Panc1 (cell line): ENCODE results near the gene EIF2B1.

Experiments
- CTCF ChIP-seq: fragments of 450-650 bp; IDR thresholded peaks from 2 replicates; pipeline ENCODE4 v1.5.1; 2017; ENCODE audit warnings: mild to moderate bottlenecking
- POLR2AphosphoS5 ChIP-seq: IDR thresholded peaks from 2 replicates; pipeline ENCODE4 v1.6.1; 2012; ENCODE audit warnings: mild to moderate bottlenecking, low read depth, low read length, moderate library complexity
- SIN3A ChIP-seq: IDR thresholded peaks from 2 replicates; pipeline ENCODE4 v1.6.1; 2012; ENCODE audit warnings: low read depth, mild to moderate bottlenecking, low read length, moderate library complexity, borderline replicate concordance; ENCODE audit not compliant: insufficient read depth
- TCF7L2 ChIP-seq: IDR thresholded peaks from 2 replicates; pipeline ENCODE4 v1.6.1; 2011; ENCODE audit warnings: mild to moderate bottlenecking, low read depth, low read length, inconsistent platforms
- TF ChIP-seq, protein P1 (sequence below), 2 experiments: IDR thresholded peaks; 2 replicates each; pipeline ENCODE4 v1.6.1; 2011 to 2012; ENCODE audit warnings: low read depth in 2 of 2, control low read depth in 1 of 2, low read length in 1 of 2, mild to moderate bottlenecking in 1 of 2, moderate library complexity in 1 of 2; ENCODE audit not compliant: insufficient read depth in 1 of 2

- TF ChIP-seq POLR2AphosphoS5: no peak
- TF ChIP-seq CTCF: no peak
- TF ChIP-seq, protein P1, sequence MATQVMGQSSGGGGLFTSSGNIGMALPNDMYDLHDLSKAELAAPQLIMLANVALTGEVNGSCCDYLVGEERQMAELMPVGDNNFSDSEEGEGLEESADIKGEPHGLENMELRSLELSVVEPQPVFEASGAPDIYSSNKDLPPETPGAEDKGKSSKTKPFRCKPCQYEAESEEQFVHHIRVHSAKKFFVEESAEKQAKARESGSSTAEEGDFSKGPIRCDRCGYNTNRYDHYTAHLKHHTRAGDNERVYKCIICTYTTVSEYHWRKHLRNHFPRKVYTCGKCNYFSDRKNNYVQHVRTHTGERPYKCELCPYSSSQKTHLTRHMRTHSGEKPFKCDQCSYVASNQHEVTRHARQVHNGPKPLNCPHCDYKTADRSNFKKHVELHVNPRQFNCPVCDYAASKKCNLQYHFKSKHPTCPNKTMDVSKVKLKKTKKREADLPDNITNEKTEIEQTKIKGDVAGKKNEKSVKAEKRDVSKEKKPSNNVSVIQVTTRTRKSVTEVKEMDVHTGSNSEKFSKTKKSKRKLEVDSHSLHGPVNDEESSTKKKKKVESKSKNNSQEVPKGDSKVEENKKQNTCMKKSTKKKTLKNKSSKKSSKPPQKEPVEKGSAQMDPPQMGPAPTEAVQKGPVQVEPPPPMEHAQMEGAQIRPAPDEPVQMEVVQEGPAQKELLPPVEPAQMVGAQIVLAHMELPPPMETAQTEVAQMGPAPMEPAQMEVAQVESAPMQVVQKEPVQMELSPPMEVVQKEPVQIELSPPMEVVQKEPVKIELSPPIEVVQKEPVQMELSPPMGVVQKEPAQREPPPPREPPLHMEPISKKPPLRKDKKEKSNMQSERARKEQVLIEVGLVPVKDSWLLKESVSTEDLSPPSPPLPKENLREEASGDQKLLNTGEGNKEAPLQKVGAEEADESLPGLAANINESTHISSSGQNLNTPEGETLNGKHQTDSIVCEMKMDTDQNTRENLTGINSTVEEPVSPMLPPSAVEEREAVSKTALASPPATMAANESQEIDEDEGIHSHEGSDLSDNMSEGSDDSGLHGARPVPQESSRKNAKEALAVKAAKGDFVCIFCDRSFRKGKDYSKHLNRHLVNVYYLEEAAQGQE (IDR thresholded peaks at IDR 0.05; ENCODE audit: insufficient read depth in 1 of 2, low read depth in 2 of 2, low read length in 1 of 2): no peak
- TF ChIP-seq TCF7L2: no peak
- TF ChIP-seq SIN3A: no peak
These were observed 59.6 kb downstream of the EIF2B1 start for GRCh38 chr12:123573870-123574269.
